ENCODE data around the gene VPS26A.
"Not testable (repeated sequence)": the region's sequence is repeated elsewhere in the genome, so short reads cannot be mapped to it uniquely, and the experiment has no call there.

The VPS26A gene

DNA sequence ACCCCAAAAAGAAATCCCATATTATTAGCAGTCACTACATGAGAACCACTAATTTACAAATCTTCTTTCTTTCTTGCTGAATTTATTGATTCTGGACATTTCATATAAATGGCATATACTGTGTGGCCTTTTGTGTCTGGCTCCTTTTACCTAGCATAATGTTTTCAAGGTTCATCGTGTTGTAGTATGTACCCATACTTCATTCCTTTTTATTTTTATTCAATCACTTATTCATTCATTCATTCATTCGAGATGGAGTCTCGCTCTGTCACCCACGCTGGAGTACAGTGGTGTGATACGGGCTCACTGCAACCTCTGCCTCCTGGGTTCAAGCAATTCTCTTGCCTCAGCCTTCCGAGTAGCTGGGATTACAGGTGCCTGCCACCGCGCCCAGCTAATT lies 21.9 kb downstream of the VPS26A start:
- DNase-seq (ENCODE audit: insufficient read length) (no peak), FAIRE-seq (no peak)
- TF ChIP-seq TAF1 (IDR thresholded peaks at IDR 0.05; ENCODE audit: borderline replicate concordance, low read depth, low read length) = no peak
- no peak for TF ChIP-seq POLR2A (IDR thresholded peaks at IDR 0.05; ENCODE audit: low read depth, low read length)
- no peak for TF ChIP-seq POLR2AphosphoS5 (IDR thresholded peaks at IDR 0.05; ENCODE audit: low read depth, low read length)

DNA sequence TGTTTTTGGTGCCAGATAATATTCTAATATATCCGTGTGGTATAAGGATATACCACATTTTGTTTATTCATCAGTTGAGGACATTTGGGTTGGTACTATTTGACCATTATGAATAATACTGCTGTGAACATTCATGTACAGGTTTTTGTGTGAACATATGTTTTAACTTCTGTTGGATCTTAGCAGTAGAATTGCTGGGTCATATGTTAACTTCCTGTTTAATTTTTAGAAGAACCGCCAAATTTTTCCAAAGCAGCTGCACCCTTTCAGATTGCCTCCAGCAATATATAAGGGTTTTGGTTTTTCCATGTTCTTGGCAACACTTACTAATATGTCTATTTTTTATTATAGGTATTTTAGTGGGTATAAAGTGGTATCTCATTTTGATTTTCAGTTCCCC lies 22.8 kb downstream of the VPS26A start:
- DNase-seq (ENCODE audit: insufficient read length) (no peak), FAIRE-seq (peak; percentile 24)
- TF ChIP-seq POLR2A (IDR thresholded peaks at IDR 0.05; ENCODE audit: low read depth, low read length) = no peak
- TF ChIP-seq TAF1 (IDR thresholded peaks at IDR 0.05; ENCODE audit: borderline replicate concordance, low read depth, low read length) = no peak
- TF ChIP-seq POLR2AphosphoS5 (IDR thresholded peaks at IDR 0.05; ENCODE audit: low read depth, low read length) = no peak

DNA sequence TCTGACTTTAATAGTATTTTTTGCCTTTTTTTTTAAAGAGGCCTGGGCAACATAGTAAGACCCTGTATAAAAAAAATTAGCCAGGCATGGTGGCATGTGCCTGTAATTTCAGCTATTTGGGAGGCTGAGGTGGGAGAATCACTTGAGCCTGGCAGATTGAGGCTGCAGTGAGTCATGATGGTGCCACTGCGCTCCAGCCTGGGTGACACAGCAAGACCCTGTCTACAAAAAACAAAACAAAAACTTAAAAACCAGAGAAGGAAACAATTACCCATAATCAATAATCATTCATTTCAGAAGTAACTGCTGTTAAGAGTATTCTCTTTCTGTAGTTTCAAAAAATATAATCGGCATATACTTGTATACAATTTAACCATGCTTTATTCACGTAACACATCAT lies 28.0 kb downstream of the VPS26A start:
- DNase-seq (ENCODE audit: insufficient read length) = no peak
- FAIRE-seq = no peak
- TF ChIP-seq POLR2AphosphoS5 (IDR thresholded peaks at IDR 0.05; ENCODE audit: low read depth, low read length) (no peak), POLR2A (IDR thresholded peaks at IDR 0.05; ENCODE audit: low read depth, low read length) (no peak), TAF1 (IDR thresholded peaks at IDR 0.05; ENCODE audit: borderline replicate concordance, low read depth, low read length) (no peak)

DNA sequence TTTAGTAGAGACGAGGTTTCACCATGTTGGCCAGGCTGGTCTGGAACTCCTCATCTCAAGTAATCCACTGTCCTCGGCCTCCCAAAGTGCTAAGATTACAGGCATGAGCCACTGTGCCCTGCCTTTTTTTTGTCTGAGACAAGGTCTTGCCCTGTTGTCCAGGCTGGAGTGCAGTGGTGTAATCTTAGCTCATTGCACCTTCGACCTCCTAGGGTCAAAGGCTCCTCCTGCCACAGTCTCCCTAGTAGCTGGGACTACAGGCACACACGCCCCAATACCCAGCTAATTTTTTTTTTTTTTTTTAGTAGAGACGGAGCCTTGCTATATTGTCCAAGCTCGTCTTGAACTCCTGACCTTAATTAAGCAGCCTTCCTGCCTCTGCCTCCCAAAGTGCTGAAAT lies 29.2 kb downstream of the VPS26A start:
- no peak for TF ChIP-seq POLR2A (IDR thresholded peaks at IDR 0.05; ENCODE audit: low read depth, low read length)
- no peak for TF ChIP-seq POLR2AphosphoS5 (IDR thresholded peaks at IDR 0.05; ENCODE audit: low read depth, low read length)
- TF ChIP-seq TAF1 (IDR thresholded peaks at IDR 0.05; ENCODE audit: borderline replicate concordance, low read depth, low read length) = no peak
- no peak for FAIRE-seq
- no peak for DNase-seq (ENCODE audit: insufficient read length)

DNA sequence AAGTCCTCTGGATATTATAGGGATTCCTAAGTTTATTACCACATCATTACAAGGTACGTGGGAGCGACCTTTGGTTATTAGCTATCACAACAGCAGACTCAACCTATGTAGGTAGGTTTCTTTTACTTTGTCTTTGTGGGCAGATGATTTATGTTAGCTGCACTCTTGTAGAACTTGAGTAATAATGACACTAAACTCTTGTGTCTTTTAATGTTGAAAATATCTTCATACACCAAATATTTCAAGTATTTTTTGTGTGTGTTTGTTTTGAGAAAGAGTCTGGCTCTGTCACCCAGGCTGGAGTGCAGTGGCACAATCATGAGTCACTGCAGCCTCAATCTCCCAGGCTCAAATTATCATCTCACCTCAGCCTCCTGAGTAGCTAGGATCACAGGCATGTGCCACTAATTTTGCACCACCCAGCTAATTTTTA lies 36.8 kb downstream of the VPS26A start:
- DNase-seq (ENCODE audit: insufficient read length) (no peak), FAIRE-seq (no peak)
- TF ChIP-seq POLR2AphosphoS5 (IDR thresholded peaks at IDR 0.05; ENCODE audit: low read depth, low read length) (no peak), TAF1 (IDR thresholded peaks at IDR 0.05; ENCODE audit: borderline replicate concordance, low read depth, low read length) (no peak), POLR2A (IDR thresholded peaks at IDR 0.05; ENCODE audit: low read depth, low read length) (no peak)

DNA sequence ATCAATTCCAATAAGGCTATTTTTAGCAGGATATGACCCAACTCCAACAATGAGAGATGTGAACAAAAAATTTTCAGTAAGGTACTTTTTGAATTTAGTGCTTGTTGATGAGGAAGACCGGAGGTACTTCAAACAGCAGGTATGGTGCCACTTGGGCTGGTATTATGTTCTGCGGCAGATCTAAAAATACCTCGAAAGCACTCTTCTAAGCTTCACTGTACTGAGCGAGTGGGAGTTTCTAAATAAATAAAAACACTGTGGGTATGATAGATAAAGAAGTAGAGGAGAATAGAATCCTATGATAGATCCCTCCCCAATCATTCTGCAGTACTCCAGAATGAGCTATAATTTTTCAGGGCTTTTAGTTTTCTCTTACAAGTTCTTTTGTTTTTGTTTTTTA lies 44.5 kb downstream of the VPS26A start:
- DNase-seq (ENCODE audit: insufficient read length) = no peak
- TF ChIP-seq POLR2AphosphoS5 (IDR thresholded peaks at IDR 0.05; ENCODE audit: low read depth, low read length) = no peak
- no peak for TF ChIP-seq TAF1 (IDR thresholded peaks at IDR 0.05; ENCODE audit: borderline replicate concordance, low read depth, low read length)
- no peak for TF ChIP-seq POLR2A (IDR thresholded peaks at IDR 0.05; ENCODE audit: low read depth, low read length)
- no peak for FAIRE-seq

DNA sequence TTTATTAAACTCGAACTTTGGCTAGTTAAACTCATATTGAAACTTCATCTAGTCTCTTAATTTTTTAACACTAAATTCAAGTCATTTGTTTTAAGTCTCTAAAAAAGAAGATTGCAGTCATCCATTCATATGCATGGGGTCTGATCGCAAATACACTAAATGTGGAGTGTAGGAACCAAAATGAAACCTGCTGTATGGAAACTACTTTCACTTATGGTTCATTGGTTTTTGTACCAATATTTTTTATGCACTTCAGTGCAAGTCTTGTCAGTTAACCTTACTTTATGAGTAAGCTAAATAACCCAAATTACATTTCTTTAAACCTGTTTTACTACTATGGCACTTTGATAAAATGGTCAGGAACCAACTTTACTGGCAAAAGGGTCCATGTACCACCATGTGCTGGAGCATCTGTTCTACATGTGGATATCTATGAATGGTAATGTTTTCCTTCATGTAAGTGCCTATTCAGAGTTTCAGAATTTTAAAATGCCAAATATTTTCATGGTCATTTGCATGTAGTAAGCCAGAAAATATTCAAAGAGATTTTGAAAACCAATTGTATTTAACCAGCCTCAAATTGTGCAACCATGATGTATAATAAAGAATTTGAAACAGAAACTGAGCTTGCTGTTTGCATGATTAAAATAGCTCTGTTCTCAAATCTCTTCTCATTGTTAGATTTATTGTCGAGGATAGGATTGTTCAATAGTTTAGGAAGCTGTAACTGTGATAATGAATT lies 48.4 kb downstream of the VPS26A start:
- DNase-seq (ENCODE audit: insufficient read length) (no peak), FAIRE-seq (peak; percentile 81)
- TF ChIP-seq TAF1 (IDR thresholded peaks at IDR 0.05; ENCODE audit: borderline replicate concordance, low read depth, low read length) = no peak
- no peak for TF ChIP-seq POLR2A (IDR thresholded peaks at IDR 0.05; ENCODE audit: low read depth, low read length)
- no peak for TF ChIP-seq POLR2AphosphoS5 (IDR thresholded peaks at IDR 0.05; ENCODE audit: low read depth, low read length)

DNA sequence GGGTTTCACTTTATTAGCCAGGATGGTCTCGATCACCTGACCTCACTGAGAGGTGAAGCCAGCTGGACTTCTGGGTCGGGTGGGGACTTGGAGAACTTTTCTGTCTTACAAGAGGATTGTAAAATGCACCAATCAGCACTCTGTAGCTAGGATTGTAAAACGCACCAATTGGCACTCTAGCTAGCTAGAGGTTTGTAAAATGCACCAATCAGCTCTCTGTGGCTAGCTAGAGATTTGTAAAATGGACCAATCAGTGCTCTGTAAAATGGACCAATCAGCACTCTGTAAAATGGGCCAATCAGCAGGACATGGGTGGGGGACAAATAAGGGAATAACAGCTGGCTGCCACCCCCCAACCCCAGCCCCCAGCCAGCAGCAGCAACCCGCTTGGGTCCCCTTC lies 51.3 kb downstream of the VPS26A start:
- FAIRE-seq; DNase-seq (ENCODE audit: insufficient read length): not testable (repeated sequence)

DNA sequence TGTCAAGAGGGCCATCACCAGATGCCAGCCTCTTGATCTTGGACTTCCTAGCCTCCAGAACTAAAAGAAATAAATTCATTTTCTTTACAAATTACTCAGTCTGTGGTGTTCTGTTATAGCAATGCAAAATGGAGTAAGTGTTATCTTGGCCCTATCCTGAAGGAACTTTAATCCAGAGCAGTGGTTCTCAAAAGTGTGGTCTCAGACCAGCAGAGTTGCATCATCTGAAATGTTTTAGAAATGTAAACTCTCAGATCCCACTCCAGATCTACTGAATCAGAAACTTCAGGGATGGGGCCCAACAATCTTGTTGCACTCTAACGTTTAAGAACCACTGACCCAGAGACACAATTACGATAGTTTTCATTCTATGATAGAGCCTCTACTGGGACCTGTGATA lies 52.8 kb downstream of the VPS26A start:
- DNase-seq (ENCODE audit: insufficient read length) (no peak), FAIRE-seq (no peak)
- TF ChIP-seq TAF1 (IDR thresholded peaks at IDR 0.05; ENCODE audit: borderline replicate concordance, low read depth, low read length) (no peak), POLR2AphosphoS5 (IDR thresholded peaks at IDR 0.05; ENCODE audit: low read depth, low read length) (no peak), POLR2A (IDR thresholded peaks at IDR 0.05; ENCODE audit: low read depth, low read length) (no peak)

DNA sequence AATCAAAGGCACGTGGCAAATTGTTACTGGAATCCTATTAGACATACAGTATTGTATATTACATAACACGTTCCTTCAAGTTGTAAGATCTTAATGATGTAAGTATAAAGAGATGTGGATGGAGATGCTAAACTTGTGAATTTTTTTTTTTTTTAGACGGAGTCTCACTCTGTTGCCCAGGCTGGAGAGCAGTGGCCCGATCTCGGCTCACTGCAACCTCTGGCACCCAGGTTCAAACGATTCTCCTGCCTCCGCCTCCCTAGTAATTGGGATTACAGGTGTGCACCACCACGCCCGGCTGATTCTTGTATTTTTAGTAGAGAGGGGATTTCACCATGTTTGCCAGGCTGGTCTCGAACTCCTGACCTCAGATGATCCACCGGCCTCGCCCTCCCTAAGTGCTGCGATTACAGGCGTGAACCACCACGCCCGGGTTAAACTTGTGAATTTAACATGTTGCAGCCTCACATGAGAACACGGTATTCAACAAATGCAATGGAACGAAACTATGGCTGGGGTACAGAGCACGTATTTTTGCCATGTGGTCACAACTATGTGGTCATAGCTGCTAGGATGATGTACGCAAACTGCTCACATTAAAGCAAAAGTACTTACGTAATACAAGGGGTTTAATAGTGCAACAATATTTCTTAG lies 55.2 kb downstream of the VPS26A start:
- DNase-seq (ENCODE audit: insufficient read length) = no peak
- TF ChIP-seq POLR2AphosphoS5 (IDR thresholded peaks at IDR 0.05; ENCODE audit: low read depth, low read length) = 0 out of 2 replicates have a peak, but pooled peaks have one; percentile 12
- TF ChIP-seq POLR2A (IDR thresholded peaks at IDR 0.05; ENCODE audit: low read depth, low read length) = no peak
- FAIRE-seq = no peak

DNA sequence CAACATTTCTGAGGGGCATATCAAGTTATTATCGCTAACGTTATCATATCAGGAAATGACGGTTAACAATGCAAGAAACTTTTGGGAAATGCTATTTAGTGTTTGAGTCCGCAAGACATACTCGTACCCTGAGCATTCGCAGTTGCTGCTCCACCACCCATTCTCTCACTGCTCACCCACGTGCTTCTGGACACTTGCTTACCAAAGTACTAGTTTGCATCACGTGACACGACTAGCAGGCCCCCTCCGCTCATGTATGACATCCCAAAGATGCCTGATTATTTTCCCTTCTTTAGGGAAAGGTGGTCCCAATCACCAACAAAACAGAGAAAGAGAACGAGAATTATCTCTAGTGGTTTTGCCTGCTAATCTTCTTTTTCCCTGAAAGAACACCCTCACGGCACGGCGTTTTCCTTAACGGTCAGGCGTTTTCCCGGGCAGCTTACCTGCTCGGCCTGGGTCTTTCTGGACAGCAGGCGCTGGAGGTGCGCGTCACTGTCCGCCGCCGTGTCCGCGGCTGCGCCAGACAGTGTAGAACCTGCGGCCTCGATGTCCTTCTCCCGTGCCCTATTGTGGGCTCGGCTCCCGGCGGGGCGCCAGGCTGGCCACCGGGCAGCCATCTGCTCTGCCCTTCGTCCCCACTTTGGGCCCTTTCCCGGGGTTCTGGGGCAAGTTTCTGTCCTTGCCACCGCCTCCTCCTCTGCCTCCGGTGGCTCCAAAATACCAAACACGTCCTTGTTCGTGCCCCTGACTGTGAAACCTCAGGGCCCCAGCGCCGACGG lies 56.0 kb downstream of the VPS26A start, which contains the start of gene SUPV3L1:
SUPV3L1 (plus strand) TSS at position 492 of the 782 bp plus-strand sequence; CDS start at position 550, 58 bp downstream.
- peak; percentile 95 for FAIRE-seq
- peak; percentile 68 for DNase-seq (ENCODE audit: insufficient read length)
- TF ChIP-seq POLR2A (IDR thresholded peaks at IDR 0.05; ENCODE audit: low read depth, low read length) (peak; percentile 93), TAF1 (IDR thresholded peaks at IDR 0.05; ENCODE audit: borderline replicate concordance, low read depth, low read length) (peak; percentile 59; the same call in 1 of the 2 replicates), POLR2AphosphoS5 (IDR thresholded peaks at IDR 0.05; ENCODE audit: low read depth, low read length) (peak; percentile 93)

All from GM12892 (cell line).